SK-N-SH treated with all-trans-retinoic acid at 6 μM for 48 hours (cell line): ENCODE measurements around the gene CPS1.

Experiments used
- ATAC-seq: fragments of 200-7000 bp; cut with Tn5 transposase; 3 replicates; pipeline ENCODE4 v1.9.1; 2020; ENCODE audit warnings: mild to moderate bottlenecking, moderate library complexity
- ARNTL ChIP-seq: fragments of 450-650 bp; formaldehyde crosslinking; IDR thresholded peaks from 2 replicates; pipeline ENCODE4 v1.5.0; 2020; ENCODE audit warnings: low read depth, mild to moderate bottlenecking, moderate library complexity, borderline replicate concordance
- BACH2 ChIP-seq: fragments of 250-450 bp; sonication (Bioruptor Pico); IDR thresholded peaks from 2 replicates; pipeline ENCODE4 v1.9.0; 2021; ENCODE audit warnings: mild to moderate bottlenecking, borderline replicate concordance
- CSDC2 ChIP-seq: fragments of 250-450 bp; sonication (Bioruptor Pico); IDR thresholded peaks from 2 replicates; pipeline ENCODE4 v1.5.0; 2020; ENCODE audit warnings: mild to moderate bottlenecking, moderate library complexity
- ESRRG ChIP-seq: fragments of 250-450 bp; sonication (Bioruptor Pico); IDR thresholded peaks from 2 replicates; pipeline ENCODE4 v1.6.1; 2021; ENCODE audit warnings: mild to moderate bottlenecking
- GLIS3 ChIP-seq: fragments of 250-450 bp; sonication (Bioruptor Pico); IDR thresholded peaks from 2 replicates; pipeline ENCODE4 v1.5.0; 2020; ENCODE audit warnings: mild to moderate bottlenecking, moderate library complexity
- ISL1 ChIP-seq: fragments of 250-450 bp; sonication (Bioruptor Pico); IDR thresholded peaks from 2 replicates; pipeline ENCODE4 v2.1.2; 2022; ENCODE audit warnings: mild to moderate bottlenecking, moderate library complexity
- OSR1 ChIP-seq: fragments of 250-450 bp; sonication (Bioruptor Pico); IDR thresholded peaks from 2 replicates; pipeline ENCODE4 v1.8.0; 2022; ENCODE audit warnings: moderate library complexity, mild to moderate bottlenecking, inconsistent platforms
- PPARA ChIP-seq: fragments of 250-450 bp; sonication (Bioruptor Pico); IDR thresholded peaks from 2 replicates; pipeline ENCODE4 v1.5.0; 2020; ENCODE audit warnings: mild to moderate bottlenecking, borderline replicate concordance
- SNAI2 ChIP-seq: fragments of 250-450 bp; sonication (Bioruptor Pico); IDR thresholded peaks from 2 replicates; pipeline ENCODE4 v1.5.0; 2020; ENCODE audit warnings: mild to moderate bottlenecking, moderate library complexity
- TCF4 ChIP-seq: fragments of 250-450 bp; sonication (Bioruptor Pico); IDR thresholded peaks from 2 replicates; pipeline ENCODE4 v1.8.0; 2021; ENCODE audit warnings: mild to moderate bottlenecking, moderate library complexity, borderline replicate concordance
- TOX ChIP-seq: fragments of 250-450 bp; sonication (Bioruptor Pico); IDR thresholded peaks from 2 replicates; pipeline ENCODE4 v1.8.0; 2021; ENCODE audit warnings: mild to moderate bottlenecking, moderate library complexity, borderline replicate concordance
- ZC3H10 ChIP-seq: fragments of 250-450 bp; sonication (Bioruptor Pico); IDR thresholded peaks from 2 replicates; pipeline ENCODE4 v1.5.1; 2021; ENCODE audit warnings: mild to moderate bottlenecking, moderate library complexity
- ZFP3 ChIP-seq: fragments of 250-450 bp; sonication (Bioruptor Pico); IDR thresholded peaks from 2 replicates; pipeline ENCODE4 v1.5.0; 2020; ENCODE audit warnings: mild to moderate bottlenecking, moderate library complexity
- ZFP30 ChIP-seq: fragments of 450-650 bp; formaldehyde crosslinking; IDR thresholded peaks from 2 replicates; pipeline ENCODE4 v1.5.0; 2022; ENCODE audit warnings: mild to moderate bottlenecking, moderate library complexity
- ZNF565 ChIP-seq: fragments of 450-650 bp; formaldehyde crosslinking; conservative IDR thresholded peaks from 2 replicates; pipeline ENCODE4 v1.5.0; 2020; ENCODE audit warnings: low read depth, mild to moderate bottlenecking, moderate library complexity
- ZNF70 ChIP-seq: fragments of 450-650 bp; formaldehyde crosslinking; IDR thresholded peaks from 2 replicates; pipeline ENCODE4 v1.5.0; 2020; ENCODE audit warnings: mild to moderate bottlenecking, moderate library complexity
- ZNF8 ChIP-seq: fragments of 450-650 bp; formaldehyde crosslinking; IDR thresholded peaks from 2 replicates; pipeline ENCODE4 v1.5.0; 2020; ENCODE audit warnings: mild to moderate bottlenecking, moderate library complexity
- TF ChIP-seq, protein P1 (sequence below): fragments of 250-450 bp; sonication (Bioruptor Pico); IDR thresholded peaks from 2 replicates; pipeline ENCODE4 v1.8.0; 2021; ENCODE audit warnings: low read depth, mild to moderate bottlenecking, moderate library complexity, borderline replicate concordance
- TF ChIP-seq, protein P2 (sequence below): fragments of 250-450 bp; sonication (Bioruptor Pico); IDR thresholded peaks from 2 replicates; pipeline ENCODE4 v1.5.1; 2021; ENCODE audit warnings: mild to moderate bottlenecking, moderate library complexity
- TF ChIP-seq, protein P3 (sequence below): fragments of 250-450 bp; sonication (Bioruptor Pico); IDR thresholded peaks from 2 replicates; pipeline ENCODE4 v1.5.1; 2020; ENCODE audit warnings: low read depth, mild to moderate bottlenecking, moderate library complexity
- TF ChIP-seq, protein P4 (sequence below): fragments of 250-450 bp; sonication (Bioruptor Pico); IDR thresholded peaks from 2 replicates; pipeline ENCODE4 v1.5.0; 2020; ENCODE audit warnings: mild to moderate bottlenecking, moderate library complexity

CPS1 gene

DNA sequence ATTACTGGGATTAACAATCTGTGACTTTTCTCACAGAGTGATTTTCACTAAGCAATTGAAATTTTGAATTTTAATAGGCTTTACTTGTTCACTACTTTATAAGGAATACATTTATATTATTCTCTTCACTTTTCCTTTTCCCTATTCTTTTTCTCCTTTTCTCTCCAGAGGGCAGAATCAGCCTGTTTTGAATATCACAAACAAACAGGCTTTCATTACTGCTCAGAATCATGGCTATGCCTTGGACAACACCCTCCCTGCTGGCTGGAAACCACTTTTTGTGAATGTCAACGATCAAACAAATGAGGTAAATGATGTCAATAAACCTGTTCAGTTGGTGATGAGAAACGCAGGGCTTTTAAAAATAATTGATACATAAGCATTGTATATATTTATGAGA lies 35.3 kb downstream of the CPS1 start:
- no peak for ATAC-seq
- TF ChIP-seq, protein P1, sequence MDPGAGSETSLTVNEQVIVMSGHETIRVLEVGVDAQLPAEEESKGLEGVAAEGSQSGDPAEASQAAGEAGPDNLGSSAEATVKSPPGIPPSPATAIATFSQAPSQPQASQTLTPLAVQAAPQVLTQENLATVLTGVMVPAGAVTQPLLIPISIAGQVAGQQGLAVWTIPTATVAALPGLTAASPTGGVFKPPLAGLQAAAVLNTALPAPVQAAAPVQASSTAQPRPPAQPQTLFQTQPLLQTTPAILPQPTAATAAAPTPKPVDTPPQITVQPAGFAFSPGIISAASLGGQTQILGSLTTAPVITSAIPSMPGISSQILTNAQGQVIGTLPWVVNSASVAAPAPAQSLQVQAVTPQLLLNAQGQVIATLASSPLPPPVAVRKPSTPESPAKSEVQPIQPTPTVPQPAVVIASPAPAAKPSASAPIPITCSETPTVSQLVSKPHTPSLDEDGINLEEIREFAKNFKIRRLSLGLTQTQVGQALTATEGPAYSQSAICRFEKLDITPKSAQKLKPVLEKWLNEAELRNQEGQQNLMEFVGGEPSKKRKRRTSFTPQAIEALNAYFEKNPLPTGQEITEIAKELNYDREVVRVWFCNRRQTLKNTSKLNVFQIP (CRISPR knock-in tag), result no peak

DNA sequence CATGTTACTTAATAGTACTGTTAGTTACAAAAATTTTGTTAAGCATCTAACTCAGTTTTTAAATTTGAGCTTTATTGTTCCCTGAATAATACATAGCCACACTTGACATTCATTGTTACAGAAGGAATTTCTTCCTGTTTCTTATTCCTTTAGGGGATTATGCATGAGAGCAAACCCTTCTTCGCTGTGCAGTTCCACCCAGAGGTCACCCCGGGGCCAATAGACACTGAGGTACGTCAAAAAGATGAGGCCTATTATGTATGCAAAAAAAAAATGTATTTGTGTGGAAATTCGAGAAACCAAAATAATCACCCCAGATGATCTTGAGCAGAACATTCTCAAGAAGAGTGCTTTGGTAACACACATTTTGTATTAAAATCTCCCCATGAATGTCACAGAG lies 36.3 kb downstream of the CPS1 start:
- TF ChIP-seq OSR1, result no peak
- TF ChIP-seq, all 23 proteins: peak for 0
- no peak for ATAC-seq

DNA sequence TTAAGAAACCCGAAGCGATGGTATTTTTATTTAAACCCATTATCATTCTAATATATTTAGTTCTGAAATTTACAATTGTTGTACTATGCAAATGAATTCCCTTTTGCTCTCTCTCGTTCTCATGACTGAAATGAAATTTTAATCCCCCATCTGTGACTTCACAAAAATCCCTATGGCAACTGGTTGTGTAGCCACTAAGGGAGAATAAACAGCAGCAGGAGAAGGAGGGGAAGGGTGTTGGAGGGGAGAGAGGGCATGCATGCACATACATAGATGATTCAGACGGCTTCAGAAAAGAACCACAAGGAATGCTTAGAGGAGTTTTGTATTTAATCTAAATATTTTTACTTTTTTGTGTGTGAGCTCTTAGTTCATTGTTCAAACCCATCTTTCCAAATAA lies 36.8 kb downstream of the CPS1 start:
- ATAC-seq, result no peak

DNA sequence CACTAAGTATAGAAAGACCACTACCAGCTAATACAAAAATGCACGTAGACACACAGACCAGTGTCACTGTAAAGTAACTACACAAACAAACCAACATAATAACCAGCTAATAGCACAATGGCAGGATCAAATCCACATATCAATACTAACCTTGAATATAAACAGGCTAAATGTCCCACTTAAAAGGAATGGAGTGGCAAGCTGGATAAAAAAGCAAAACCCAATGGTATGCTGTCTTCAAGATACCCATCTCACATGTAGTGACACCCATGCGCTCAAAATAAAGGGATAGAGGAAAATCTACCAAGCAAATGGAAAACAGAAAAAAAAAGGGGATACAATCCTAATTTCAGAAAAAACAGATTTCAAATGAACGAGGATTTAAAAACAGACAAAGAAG lies 41.8 kb downstream of the CPS1 start:
- ATAC-seq, result no peak
- TF ChIP-seq, protein P2, sequence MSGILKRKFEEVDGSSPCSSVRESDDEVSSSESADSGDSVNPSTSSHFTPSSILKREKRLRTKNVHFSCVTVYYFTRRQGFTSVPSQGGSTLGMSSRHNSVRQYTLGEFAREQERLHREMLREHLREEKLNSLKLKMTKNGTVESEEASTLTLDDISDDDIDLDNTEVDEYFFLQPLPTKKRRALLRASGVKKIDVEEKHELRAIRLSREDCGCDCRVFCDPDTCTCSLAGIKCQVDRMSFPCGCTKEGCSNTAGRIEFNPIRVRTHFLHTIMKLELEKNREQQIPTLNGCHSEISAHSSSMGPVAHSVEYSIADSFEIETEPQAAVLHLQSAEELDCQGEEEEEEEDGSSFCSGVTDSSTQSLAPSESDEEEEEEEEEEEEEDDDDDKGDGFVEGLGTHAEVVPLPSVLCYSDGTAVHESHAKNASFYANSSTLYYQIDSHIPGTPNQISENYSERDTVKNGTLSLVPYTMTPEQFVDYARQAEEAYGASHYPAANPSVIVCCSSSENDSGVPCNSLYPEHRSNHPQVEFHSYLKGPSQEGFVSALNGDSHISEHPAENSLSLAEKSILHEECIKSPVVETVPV (CRISPR knock-in tag), result no peak
- TF ChIP-seq BACH2 (CRISPR knock-in tag) (no peak), ZFP3 (CRISPR knock-in tag) (no peak), TOX (CRISPR knock-in tag) (no peak), ZNF565 (CRISPR knock-in tag) (no peak), TCF4 (CRISPR knock-in tag) (no peak), ZNF8 (CRISPR knock-in tag) (no peak), PPARA (CRISPR knock-in tag) (no peak), CSDC2 (no peak), ZC3H10 (CRISPR knock-in tag) (no peak), GLIS3 (no peak), OSR1 (no peak), ISL1 (CRISPR knock-in tag) (no peak), SNAI2 (no peak)
- TF ChIP-seq, protein P3, sequence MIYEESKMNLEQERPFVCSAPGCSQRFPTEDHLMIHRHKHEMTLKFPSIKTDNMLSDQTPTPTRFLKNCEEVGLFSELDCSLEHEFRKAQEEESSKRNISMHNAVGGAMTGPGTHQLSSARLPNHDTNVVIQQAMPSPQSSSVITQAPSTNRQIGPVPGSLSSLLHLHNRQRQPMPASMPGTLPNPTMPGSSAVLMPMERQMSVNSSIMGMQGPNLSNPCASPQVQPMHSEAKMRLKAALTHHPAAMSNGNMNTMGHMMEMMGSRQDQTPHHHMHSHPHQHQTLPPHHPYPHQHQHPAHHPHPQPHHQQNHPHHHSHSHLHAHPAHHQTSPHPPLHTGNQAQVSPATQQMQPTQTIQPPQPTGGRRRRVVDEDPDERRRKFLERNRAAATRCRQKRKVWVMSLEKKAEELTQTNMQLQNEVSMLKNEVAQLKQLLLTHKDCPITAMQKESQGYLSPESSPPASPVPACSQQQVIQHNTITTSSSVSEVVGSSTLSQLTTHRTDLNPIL (CRISPR knock-in tag), result no peak
- TF ChIP-seq, protein P4, sequence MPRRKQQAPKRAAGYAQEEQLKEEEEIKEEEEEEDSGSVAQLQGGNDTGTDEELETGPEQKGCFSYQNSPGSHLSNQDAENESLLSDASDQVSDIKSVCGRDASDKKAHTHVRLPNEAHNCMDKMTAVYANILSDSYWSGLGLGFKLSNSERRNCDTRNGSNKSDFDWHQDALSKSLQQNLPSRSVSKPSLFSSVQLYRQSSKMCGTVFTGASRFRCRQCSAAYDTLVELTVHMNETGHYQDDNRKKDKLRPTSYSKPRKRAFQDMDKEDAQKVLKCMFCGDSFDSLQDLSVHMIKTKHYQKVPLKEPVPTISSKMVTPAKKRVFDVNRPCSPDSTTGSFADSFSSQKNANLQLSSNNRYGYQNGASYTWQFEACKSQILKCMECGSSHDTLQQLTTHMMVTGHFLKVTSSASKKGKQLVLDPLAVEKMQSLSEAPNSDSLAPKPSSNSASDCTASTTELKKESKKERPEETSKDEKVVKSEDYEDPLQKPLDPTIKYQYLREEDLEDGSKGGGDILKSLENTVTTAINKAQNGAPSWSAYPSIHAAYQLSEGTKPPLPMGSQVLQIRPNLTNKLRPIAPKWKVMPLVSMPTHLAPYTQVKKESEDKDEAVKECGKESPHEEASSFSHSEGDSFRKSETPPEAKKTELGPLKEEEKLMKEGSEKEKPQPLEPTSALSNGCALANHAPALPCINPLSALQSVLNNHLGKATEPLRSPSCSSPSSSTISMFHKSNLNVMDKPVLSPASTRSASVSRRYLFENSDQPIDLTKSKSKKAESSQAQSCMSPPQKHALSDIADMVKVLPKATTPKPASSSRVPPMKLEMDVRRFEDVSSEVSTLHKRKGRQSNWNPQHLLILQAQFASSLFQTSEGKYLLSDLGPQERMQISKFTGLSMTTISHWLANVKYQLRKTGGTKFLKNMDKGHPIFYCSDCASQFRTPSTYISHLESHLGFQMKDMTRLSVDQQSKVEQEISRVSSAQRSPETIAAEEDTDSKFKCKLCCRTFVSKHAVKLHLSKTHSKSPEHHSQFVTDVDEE (CRISPR knock-in tag), result no peak

More for the DNA sequence above, 36.8 kb downstream of the CPS1 start:
- TF ChIP-seq ESRRG (no peak), ZFP30 (CRISPR knock-in tag) (no peak), OSR1 (no peak), CSDC2 (no peak), SNAI2 (no peak), PPARA (CRISPR knock-in tag) (no peak), ARNTL (CRISPR knock-in tag) (no peak), ZFP3 (CRISPR knock-in tag) (no peak), ISL1 (CRISPR knock-in tag) (no peak), ZNF70 (CRISPR knock-in tag) (no peak), GLIS3 (no peak), TCF4 (CRISPR knock-in tag) (no peak)
- TF ChIP-seq, protein P2 (CRISPR knock-in tag), result no peak
- TF ChIP-seq, protein P3 (CRISPR knock-in tag), result no peak
- TF ChIP-seq, protein P4 (CRISPR knock-in tag), result no peak
